NOMO-1 treated with dmso at 0.1 percent for 144 hours (cell line): ENCODE measurements around the gene KCNK18.
"Not testable (repeated sequence)": the region's sequence is repeated elsewhere in the genome, so short reads cannot be mapped to it uniquely, and the experiment has no call there.

ENCODE experiments used
- DNase-seq: peaks from one replicate; lab custom pipeline; 2025; ENCODE audit not compliant: unreplicated experiment; lab: John Stamatoyannopoulos, UW

The KCNK18 gene

DNA sequence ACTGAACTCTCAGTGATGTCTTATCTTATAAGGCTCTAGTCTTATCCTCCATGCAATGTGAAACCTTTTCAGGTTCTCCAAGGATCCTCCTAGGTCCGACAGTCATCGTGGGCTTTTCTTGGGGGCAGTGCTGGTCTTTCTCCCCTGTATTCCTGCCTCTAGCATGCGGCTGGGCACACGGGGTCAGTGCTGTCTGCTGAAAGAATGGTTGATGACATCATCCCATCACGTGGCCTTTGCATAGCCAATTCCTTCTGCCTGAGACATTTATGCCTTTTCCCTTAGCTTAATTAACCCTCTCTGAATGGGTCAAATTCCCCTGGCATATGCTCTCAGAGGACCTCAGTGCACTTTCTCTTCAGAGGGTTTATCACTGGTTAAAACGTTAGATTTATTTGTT lies 27.0 kb upstream of the KCNK18 start:
- DNase-seq: no peak

DNA sequence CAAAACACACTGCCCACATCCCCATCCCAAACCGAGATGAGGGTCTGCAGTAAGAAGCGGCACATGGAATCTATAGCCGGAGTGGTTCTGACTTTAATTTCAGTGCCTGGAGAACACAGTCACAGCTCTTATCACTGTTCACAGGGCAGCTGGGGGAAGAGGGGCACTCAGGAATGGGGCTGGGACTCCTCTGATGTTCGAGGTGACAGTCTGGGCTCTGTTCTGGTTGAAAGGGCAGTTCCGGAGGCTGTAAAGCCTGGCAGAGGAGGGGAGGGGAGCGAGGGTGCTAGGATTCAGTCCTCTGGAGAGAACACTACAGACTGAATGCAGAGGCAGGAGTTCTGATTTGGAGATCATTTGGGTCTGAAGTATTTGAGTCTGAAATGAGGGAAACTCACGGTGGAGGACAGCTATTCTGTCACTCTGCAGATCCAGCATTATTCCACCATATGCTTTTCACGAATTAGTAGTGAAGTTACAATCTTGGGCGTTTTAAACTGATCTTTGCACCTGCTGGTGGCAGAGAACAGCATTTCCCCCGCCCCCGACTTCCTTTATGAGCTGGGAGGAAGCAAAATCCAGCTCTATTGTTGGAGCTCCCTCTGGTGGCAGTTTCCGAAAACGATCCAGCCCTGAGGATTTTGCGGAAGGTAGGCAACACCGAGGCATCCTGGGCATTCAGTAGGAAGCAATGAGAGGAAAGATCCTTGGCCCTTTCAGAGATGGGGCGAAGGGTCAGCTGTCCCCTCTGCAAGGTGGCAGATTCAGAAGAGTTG lies 22.7 kb upstream of the KCNK18 start:
- peak; percentile 59 for DNase-seq

DNA sequence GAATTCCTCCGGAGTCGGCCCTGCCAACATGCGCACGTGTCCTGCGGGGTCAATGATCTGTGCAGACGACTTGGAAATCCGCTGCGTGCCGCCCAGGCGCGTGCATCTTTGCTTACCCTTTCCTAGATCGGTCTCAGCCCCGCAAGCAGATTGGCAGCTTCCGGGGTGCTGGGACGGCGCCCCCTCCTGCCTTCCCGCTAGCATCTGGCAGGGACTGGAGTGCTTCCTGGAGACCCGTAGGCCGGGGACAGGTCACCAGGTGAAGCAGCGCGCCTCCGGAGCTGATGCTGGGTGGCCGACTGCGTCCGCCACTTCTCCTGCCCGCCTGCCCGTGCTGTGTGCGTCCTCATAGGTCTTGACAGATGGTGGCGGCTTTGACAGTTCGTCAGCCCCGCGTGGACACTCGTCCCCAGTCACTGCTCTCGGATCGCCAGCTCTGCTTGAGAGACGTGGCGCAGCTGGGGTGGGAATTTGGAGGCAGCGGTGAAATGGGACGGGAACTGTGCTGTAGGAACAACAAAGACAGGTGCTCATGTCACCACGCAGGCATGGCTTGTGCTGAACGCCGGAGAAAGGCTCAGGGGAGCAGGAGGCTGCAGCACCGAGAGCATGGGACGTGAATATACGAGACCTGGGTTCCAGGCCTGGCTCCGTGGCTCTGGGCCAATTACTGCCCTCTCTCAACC lies 21.9 kb upstream of the KCNK18 start:
- no peak for DNase-seq

DNA sequence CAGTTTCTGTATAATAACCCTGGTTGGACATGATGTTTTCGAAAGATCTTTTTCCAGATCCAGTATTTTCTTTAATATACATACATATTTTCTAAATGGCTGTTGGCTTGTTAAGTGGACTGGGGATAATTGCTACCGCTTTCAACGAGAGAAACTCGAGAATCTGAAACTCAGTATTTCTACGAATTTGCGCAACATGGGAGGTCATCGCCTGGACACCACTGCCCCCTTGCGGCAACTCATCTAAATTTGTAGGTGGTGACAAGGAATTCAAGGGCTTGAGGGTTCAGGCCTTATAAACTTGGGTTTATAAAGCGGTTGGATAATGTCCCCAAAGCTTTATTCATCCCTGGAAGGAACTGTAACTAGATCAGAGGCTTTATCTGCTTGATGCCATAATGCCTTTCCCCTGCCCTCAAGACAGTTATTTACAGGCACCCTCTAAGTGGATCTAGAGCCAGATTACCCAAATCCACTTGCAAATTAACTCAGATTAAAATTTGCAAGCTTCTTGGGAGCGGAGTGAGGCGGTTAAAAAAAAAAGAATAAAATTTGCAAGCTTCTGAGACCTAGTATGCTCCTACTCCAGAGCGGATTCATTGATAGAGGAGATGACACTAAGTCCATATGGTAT lies 21.3 kb upstream of the KCNK18 start:
- peak; percentile 74 for DNase-seq

DNA sequence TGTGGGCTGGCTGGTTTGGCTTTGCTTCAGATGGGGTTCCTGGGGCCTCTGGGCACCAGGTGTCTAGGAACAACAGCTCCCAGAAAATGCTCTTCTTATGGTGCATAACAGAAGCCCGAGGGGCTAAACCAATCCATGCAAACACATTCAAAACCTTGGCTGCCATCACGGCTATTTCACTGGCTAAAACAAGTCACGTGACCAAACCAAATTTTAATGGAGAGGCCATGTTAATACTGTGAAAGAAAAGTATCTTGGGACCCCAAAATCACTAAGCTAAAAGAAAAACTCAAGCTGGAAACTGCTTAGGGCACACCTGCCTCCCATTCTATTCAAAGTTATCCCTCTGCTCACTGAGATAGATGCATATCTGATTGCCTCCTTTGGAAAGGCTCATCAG lies 19.1 kb upstream of the KCNK18 start:
- no peak for DNase-seq

DNA sequence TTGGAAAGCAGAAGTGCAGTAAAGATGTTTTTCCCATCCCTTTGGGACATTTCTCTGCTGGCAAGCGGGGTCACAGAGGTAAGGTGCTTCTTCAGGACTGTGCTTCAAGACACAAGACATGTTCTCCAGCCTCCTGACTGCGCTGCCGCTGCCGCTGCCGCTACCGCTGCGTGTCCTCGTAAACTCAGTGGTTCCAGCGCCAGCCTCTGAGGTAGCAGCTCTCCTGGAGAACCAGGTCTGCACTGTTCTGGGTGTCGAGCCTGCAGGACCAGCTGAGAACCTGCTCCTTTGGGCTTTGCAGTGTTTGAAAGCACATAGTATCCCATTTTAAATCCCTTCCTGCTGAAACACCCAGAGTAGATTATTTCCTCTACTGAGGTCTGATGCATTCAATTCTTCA lies 13.0 kb upstream of the KCNK18 start:
- no peak for DNase-seq

DNA sequence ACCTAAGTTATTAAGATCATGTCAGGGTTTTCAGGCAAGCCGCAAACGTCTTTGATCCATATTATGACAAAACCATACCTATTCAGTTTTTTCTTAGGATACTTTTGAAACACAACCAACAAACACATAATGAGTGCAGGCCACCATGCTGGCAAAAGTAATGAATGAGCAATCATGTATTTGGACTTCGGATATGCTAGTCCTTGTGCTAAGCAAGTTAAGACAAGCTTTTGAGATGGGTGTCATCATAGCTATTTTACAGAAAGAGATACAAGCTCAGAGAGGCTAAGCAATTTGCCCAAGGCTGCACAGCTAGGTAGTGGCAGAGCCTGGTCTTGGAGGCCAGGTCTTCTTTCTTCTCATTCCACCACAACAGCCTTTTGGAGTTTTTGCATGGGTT lies 12.5 kb upstream of the KCNK18 start:
- DNase-seq: no peak

DNA sequence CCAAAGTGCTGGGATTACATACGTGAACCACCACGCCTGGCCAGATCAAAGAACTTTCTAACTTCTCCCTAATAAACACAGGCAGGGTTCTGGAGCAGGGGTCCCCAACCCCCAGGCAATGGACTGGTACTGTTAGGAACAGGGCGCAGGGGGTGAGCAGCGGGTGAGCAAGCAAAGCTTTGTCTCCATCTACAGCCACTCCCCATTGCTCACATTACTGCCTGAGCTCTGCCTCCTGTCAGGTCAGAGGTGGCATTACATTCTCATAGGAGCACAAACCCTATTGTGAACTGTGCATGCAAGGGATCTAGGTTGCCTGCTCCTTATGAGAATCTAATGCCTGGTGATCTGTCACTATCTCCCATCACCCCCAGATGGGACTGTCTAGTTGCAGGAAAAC lies 11.5 kb upstream of the KCNK18 start:
- DNase-seq: not testable (repeated sequence)

DNA sequence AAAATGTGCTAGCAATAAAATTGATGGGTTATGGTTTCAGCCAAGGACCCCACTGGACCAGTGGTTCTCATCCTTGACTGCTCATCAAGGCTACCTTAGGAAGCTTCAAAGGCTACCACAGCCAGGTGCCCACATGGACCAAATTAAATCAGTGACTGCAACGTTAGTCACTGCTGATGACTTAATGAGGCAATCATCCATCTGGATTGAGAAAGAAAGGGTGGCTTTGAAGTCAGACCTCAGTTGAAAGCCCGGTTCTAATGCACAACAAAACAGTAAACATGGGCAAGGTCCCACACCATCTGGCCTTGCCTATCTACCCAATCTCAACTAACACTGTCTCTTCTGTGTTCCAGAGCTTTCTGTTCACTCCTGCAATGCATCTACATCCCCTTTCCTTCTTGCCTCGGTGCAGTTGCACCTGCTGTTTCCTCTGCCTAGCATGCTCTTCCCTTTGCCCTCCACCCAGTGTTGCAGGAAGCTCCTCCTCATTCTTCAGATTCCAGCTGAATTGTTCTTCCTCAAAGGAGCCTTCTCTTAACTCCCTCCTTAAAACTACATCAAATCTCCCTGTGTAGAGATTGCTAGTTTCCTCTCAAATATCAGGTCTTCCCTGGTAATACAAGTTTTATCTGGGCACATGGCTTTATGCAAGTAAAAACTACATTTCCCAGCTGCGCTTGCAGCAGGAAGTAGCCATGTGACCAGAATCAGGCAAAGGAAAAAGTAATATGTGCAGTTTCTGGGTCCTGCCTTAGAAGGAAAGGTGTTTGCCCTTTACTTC lies 10.3 kb upstream of the KCNK18 start:
- no peak for DNase-seq

DNA sequence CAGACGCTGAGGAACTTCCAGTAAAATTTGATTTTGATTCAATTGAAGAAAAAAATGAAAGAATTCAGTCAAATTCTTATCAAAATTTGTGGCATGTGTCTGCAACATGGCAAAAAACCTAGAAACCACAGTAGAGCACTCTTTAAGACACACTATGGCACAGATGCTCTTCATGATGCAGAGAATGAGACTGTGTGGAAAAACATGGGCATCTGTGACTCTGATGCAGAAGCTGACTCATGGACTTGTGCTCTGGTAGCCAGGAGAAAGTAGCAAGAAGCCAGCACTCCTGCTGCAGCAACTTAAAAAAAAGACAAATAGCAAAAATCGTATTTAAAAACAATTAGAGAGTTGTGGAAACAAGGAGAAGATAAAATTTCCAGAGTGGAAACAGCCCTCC lies 8.9 kb upstream of the KCNK18 start:
- DNase-seq: no peak

DNA sequence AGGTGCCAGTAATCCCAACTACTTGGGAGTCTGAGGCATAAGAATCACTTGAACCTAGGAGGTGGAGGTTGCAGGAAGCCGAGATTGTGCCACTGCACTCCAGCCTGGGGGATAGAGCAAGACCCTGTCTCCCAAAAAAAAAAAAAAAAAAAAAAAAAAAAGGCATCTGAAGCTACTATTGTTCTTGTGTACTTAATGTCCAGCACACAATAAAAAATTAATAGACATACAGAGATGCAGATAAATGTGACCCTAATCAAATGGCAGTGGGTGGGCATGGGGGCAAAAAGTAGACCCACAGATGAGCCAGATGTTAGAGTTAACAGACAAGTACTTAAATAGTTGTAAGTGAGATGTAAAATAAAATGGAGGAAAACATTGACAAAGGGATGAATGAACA lies 7.7 kb upstream of the KCNK18 start:
- no peak for DNase-seq

DNA sequence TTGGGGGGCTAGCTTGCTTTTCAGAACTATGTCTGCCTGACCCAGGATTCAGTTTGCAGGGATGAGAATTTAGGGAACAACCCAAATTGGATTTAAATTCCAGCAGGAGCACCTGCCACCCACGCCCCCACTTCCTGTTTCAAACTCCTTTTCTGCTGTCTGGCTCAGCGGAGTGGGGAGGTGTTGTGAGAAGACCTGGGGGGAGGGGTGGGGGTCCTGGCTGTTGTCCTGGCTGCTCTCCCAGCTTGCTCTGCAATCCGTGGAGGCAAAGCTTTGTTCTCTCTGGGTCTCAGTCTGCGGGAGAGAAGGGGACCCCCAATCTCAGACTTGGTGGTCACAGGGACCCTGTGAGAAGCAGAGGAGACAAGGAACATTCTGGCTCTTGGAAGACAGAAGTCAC lies 799 bp downstream of the KCNK18 start:
- DNase-seq: no peak

DNA sequence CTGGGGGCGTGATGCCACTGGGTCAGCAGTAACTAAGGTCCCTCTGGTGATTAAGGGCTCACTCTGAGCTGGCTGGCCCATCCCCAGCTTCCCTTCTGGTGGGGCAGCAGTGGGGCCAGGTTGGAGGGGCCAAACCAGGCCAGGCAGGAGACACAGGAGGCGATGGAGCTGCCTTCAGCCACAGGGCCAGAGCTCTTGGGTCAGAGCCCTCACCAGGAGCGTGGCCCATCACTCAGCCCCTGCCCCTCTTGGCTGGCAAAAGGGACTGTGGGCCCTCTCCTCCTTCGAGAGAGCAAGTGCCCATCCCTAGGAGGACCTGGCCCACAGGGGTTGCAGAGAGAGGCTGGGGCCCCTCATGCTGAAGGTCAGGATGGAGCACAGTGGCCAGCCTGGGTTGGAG lies 4.5 kb downstream of the KCNK18 start:
- no peak for DNase-seq

DNA sequence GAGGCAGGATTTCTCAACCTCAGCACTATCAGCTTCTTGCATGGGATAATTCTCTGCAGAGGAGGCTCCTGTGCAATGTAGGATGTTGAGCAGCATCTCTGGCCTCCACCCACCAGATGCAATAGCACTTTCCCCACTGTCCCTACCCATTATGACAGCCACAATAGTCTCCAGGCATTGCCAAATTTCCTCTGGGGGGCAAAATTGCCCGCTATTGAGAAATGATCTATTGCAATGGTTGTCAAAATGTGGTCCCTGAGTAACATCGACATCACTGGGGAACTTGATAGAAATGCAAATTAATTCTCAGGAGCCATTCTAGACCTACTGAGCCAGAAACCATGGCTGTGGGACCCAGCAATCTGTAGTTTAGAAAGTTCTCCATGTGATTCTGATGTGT lies 7.0 kb downstream of the KCNK18 start:
- peak; percentile 57 for DNase-seq

DNA sequence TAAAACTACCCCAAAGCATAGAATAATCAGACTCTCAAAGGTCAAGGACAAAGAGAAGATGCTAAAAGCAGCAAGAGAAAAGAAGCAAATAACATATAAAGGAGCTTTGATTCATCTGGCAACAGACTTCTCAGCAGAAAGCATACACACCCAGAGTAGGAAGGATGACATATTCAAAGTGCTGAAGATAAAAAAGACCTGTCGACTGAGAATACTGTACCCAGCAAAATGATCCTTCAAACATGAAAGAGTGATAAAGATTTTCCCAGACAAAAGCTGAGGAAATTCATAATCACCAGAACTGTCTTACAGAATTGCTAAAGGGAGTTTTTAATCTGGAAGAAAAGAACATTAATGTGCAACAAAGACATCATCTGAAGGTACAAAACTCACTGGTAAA lies 14.9 kb downstream of the KCNK18 start:
- DNase-seq: no peak

DNA sequence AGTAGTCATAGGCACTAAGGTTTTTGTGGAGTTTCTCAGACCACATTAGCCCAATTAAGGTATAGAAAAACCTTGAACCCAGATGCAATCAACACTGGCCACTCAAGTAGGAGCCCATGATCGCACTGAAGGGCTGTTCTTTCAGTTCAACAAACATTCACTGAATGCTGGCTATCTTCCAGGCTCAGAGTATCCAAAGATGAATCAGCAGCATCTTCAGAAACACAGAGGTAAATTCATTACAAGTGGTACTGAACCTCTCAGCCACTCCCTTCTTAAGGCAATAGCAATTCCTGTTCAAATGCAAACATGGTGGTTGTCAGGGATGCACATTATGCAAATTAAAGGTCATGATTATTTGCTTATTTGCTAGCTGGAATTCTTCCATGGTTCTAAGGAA lies 17.1 kb downstream of the KCNK18 start:
- no peak for DNase-seq

DNA sequence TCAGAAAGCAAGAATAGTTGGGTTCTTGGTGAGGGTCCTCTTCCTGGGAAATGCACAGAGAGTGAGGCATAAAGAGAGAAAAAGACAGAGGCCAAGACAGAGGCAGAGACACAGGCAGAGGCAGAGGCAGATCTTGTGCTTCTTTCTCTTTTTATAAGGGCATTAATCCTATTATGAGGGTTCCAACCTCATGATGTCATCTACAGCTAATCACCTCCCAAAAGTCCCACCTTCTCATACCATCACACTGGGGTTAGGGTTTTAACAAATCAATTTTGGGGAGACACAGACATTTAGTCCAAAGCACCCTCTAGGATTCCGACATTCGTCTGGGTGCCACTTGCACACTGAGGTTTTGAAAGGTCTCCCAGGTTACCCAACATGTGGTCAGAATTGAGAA lies 17.8 kb downstream of the KCNK18 start:
- no peak for DNase-seq

DNA sequence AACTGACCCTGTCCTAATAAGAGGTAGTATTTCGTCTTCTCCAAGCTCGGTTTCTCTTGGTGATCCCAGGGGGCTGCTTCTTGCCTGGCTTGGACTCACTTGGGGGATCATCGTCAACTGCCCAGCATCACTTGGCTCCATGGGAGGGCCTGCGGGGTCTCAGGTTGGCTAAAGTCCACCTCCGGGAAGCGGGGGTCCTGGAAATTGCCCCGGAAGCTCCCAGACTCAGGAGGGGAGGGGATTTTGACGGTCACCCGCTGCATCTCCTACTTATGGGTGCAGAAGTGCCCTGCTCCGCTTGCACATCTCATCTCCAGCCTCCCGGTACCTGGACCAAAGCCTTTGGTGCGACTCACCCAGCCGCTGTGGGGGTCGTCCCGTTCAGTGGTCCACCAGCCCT lies 18.7 kb downstream of the KCNK18 start:
- DNase-seq: no peak

DNA sequence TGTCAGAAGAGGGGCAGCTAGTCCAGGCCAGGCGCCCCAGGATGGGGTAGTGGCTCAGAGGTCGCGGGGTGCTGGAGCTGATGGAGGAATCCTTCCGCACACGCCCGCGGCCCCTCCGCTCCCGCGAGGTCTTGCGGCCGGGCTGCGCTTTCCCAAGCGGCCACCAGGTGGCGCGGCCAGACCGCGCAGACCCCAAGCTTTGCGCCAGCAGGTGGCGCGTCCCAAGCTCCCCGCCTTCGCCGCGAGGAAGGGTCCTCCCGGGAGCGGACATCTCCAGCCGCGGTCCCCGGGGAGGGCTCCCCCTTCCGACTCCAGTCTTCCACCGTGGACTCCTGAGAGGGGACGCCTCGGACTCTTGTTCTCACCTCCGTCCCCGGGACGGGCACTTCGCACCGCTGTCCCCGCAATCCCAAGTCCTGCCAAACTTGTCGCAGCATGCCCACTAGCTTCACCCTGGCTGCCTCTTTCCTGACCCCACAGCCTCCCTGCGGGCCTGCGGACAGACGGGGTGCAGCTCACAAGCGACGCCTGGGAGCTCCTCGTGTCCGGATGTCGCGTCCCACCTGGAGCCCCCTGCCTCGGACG lies 19.4 kb downstream of the KCNK18 start:
- DNase-seq: peak; percentile 49

DNA sequence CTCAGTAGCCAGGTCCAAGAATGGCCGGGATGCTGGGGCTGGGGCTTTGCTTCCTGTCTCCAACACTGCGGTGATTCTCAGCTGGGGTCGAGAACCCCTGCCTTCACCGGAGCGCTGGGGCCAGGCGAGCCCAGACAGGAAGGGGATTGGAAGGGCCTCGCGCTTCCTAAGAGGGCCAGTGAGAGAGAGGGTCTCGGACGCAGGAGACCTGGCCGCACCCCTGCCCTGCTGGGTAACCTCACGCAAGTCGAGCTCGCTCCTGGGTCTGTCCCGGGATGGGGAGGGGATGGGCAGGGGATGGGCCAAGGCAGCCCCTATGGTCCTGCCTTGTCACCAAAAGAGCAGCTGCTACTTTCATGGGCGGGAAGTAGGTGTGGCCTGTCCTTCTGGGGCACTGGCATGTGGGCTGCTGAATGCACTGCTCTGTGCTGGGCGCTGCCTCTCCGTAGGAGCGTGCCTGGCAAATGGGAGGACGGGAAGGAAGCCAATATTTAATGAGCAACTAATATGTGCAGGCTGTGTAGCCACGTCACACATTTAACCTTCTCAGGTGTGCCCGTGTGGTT lies 20.0 kb downstream of the KCNK18 start:
- DNase-seq: no peak

DNA sequence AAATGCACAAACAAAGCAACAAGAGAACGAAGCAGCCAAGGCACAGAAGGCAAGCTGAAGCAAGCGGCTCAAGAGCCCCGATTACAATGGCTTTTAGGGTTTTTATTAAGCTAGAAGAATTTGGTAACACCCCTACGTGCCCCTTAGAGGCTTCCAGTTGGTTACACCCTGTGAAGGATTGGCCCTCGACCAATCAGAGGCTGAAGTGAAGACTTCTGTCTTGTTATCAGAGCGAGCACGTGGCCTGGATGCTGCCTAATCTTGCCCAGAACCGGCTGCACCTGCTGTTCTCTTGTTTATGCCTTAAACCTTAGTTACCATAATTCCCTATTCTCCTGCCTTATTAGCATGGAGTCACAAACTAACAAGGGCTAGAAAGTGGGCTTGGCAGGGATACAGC lies 21.4 kb downstream of the KCNK18 start:
- no peak for DNase-seq
